ENCODE measurements around the gene SMC6. TPM values are rescaled to one million over a fixed set of nuclear protein-coding genes. Genes with fewer than 3 reads are reported as not detected.

Gene SMC6
- total RNA-seq, 4 donors from 2014 or later = 14.1 to 30.8 (median 24.6) TPM

DNA sequence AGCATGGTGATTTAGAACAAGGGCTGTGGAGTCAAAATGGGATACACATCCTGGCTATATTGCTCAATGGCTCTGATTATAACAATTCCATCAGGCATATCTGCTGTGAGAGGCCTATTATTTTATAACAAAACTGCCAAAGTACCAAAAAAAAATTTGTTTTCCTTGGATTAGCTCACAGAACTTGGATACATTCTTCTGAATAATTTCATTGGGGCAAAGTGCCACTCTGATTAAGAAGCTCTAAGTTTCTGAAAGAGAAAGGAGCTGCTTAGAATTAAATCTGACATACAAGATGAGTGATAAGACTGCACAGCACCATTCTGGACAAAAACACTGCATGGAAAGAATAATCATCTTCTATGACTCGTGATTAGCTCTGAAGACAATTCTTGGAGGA, 85.7 kb downstream of the SMC6 start:
- no peak overlapping the region for H3K4me3 ChIP-seq
- no peaks in the 10 kb centered on the region for H3K9me3 ChIP-seq
- H3K4me1 ChIP-seq = peaks cover 0 to 4% (median 0%) of the 10 kb centered on the region in 4 donors
- H3K27ac ChIP-seq = no peak overlapping the region
- TF ChIP-seq, protein P1, sequence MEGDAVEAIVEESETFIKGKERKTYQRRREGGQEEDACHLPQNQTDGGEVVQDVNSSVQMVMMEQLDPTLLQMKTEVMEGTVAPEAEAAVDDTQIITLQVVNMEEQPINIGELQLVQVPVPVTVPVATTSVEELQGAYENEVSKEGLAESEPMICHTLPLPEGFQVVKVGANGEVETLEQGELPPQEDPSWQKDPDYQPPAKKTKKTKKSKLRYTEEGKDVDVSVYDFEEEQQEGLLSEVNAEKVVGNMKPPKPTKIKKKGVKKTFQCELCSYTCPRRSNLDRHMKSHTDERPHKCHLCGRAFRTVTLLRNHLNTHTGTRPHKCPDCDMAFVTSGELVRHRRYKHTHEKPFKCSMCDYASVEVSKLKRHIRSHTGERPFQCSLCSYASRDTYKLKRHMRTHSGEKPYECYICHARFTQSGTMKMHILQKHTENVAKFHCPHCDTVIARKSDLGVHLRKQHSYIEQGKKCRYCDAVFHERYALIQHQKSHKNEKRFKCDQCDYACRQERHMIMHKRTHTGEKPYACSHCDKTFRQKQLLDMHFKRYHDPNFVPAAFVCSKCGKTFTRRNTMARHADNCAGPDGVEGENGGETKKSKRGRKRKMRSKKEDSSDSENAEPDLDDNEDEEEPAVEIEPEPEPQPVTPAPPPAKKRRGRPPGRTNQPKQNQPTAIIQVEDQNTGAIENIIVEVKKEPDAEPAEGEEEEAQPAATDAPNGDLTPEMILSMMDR (IDR thresholded peaks at IDR 0.05) = no peak
- TF ChIP-seq POLR2A (IDR thresholded peaks at IDR 0.05) (no peak), EP300 (IDR thresholded peaks at IDR 0.05) (no peak)
- no peak for DNase-seq (ENCODE audit: low spot score in 2 of 2)
- WGBS, 2 donors = 34 to 41% methylated on average over 1 of the region's 1 CpG
- peaks cover 0 to 52% (median 0%) of the 10 kb centered on the region in 3 donors for H3K36me3 ChIP-seq
- no peaks in the 10 kb centered on the region for H3K27me3 ChIP-seq

DNA sequence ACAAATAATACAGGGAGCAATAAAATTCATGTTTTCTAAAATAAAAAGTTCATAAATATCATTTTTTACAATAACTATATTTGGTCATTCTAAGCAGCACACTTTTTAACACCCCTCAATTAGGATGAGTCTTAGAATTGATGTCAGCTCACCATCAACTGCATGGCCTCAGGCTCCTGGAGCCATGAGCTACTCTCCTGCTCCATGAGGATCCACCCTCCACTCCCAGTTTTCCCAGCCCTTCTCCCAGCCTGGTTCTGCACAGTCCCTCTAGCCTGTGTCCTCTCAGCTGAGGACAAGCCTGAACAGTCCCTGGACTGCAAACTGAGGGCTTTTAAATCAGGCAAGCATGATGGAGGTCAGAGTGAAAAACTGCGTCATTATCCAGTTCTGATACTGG, 89.1 kb downstream of the SMC6 start:
- TF ChIP-seq, protein P1 (IDR thresholded peaks at IDR 0.05) = no peak
- TF ChIP-seq POLR2A (IDR thresholded peaks at IDR 0.05) (no peak), EP300 (IDR thresholded peaks at IDR 0.05) (no peak)
- Histone ChIP-seq H3K4me3 (no peak overlapping the region), H3K36me3 (peaks cover 0 to 61% (median 0%) of the 10 kb centered on the region in 3 donors), H3K27ac (no peak overlapping the region), H3K9me3 (no peaks in the 10 kb centered on the region), H3K27me3 (no peaks in the 10 kb centered on the region), H3K4me1 (peaks cover 0 to 4% (median 0%) of the 10 kb centered on the region in 4 donors)
- 92 to 100% methylated on average over 1 of the region's 1 CpG for WGBS, 2 donors
- no peak for DNase-seq (ENCODE audit: low spot score in 2 of 2)

DNA sequence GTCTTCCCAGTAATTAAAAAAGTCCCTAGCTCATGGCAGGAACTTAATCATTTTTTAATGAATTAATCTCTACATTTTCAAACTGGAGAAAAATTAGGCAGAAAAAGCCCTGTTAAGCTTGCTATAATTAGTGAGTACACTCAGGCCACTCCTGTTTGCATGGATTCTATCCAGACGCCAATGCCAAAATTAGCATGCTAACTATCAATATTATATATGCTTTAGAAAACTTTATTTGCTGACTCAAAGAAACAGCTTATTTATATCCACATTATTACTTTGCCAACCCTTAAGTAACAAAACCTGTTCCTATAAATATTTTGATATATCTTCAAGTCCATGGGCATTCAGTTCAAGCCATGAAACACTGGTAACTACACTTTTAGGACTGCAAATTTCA, 90.9 kb downstream of the SMC6 start:
- Histone ChIP-seq H3K36me3 (peaks cover 0 to 51% (median 0%) of the 10 kb centered on the region in 3 donors), H3K27me3 (no peaks in the 10 kb centered on the region), H3K27ac (no peak overlapping the region), H3K9me3 (no peaks in the 10 kb centered on the region), H3K4me3 (no peak overlapping the region), H3K4me1 (no peaks in the 10 kb centered on the region)
- 92 to 97% methylated on average over 1 of the region's 1 CpG for WGBS, 2 donors
- no peak for DNase-seq (ENCODE audit: low spot score in 2 of 2)
- TF ChIP-seq EP300 (IDR thresholded peaks at IDR 0.05) (no peak), POLR2A (IDR thresholded peaks at IDR 0.05) (no peak)
- TF ChIP-seq, protein P1 (IDR thresholded peaks at IDR 0.05) = no peak

DNA sequence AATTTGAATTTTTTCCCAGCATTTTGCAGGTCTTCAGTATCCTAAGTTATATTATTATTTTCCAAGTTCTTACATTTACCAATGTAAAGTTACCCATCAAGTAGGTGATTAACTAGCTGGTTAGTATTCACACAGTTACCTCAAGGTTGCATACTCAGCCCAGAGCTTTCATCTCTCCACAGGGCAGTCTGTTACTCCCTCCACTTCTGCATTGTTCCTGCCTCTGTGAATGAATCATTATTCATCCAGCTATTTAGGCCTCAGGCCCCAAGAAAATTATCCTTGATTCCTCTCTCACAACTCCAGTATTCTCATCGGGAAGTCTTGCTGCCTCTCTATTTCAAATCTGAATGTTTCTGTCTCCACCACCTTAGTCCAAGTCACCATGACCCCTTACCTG, 92.2 kb downstream of the SMC6 start:
- H3K27ac ChIP-seq = no peak overlapping the region
- H3K9me3 ChIP-seq = no peaks in the 10 kb centered on the region
- H3K36me3 ChIP-seq = peaks cover 0 to 45% (median 0%) of the 10 kb centered on the region in 3 donors
- no peak overlapping the region for H3K4me3 ChIP-seq
- no peaks in the 10 kb centered on the region for H3K4me1 ChIP-seq
- no peak for DNase-seq (ENCODE audit: low spot score in 2 of 2)
- H3K27me3 ChIP-seq = no peaks in the 10 kb centered on the region
- TF ChIP-seq, protein P1 (IDR thresholded peaks at IDR 0.05) = no peak
- TF ChIP-seq POLR2A (IDR thresholded peaks at IDR 0.05) = no peak
- no peak for TF ChIP-seq EP300 (IDR thresholded peaks at IDR 0.05)
- WGBS, 2 donors = 53 to 64% methylated on average over 1 of the region's 1 CpG

DNA sequence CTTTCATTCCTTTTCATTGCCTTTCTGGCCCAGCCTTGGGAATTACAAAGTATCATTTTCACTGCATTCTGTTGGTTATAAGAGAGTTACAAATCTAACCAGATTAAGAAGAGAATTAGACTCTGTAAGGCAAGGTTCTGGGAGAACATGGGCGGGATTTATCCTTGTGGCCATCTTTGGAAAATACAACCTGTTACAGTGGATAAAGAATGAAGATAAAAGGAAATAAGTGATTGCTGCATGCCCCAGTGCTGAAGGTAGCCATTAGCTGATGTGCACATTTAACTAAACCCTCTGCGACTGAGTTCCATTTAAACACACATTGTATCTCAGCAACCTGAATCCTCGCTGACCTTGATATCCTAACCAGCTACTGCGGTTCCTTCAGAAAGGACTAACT, 93.4 kb downstream of the SMC6 start:
- Histone ChIP-seq H3K4me3 (no peak overlapping the region), H3K36me3 (peaks cover 0 to 33% (median 0%) of the 10 kb centered on the region in 3 donors), H3K4me1 (no peaks in the 10 kb centered on the region), H3K9me3 (no peaks in the 10 kb centered on the region), H3K27ac (no peak overlapping the region), H3K27me3 (no peaks in the 10 kb centered on the region)
- WGBS, 2 donors = 97% methylated on average over 3 to 4 of the region's 4 CpGs
- TF ChIP-seq, protein P1 (IDR thresholded peaks at IDR 0.05) = no peak
- no peak for TF ChIP-seq POLR2A (IDR thresholded peaks at IDR 0.05)
- TF ChIP-seq EP300 (IDR thresholded peaks at IDR 0.05) = no peak
- DNase-seq (ENCODE audit: low spot score in 2 of 2) = no peak
